GM10248 (cell line): ENCODE results near the gene DRD3.

Source experiments
- CTCF ChIA-PET: fragments of 300-600 bp; sonication (Branson Sonifier 250); formaldehyde crosslinking; extraction: SDS; loops from one replicate; lab custom pipeline; 2021; ENCODE audit warnings: antibody characterized with exemption; lab: Yijun Ruan, JAX
- POLR2A ChIA-PET: fragments of 350-650 bp; sonication (Branson Sonifier 250); formaldehyde crosslinking; extraction: SDS; loops from one replicate; lab custom pipeline; 2020; ENCODE audit warnings: antibody characterized with exemption; lab: Yijun Ruan, JAX
- DNase-seq: peaks from one replicate; pipeline ENCODE4 v3.0.0; 2012; ENCODE audit errors: extremely low spot score
- CTCF ChIP-seq: IDR thresholded peaks from 2 replicates; pipeline ENCODE4 v1.5.1; 2012; ENCODE audit warnings: mild to moderate bottlenecking, low read depth; ENCODE audit errors: extremely low read depth, missing control alignments, control extremely low read depth

Gene DRD3

DNA sequence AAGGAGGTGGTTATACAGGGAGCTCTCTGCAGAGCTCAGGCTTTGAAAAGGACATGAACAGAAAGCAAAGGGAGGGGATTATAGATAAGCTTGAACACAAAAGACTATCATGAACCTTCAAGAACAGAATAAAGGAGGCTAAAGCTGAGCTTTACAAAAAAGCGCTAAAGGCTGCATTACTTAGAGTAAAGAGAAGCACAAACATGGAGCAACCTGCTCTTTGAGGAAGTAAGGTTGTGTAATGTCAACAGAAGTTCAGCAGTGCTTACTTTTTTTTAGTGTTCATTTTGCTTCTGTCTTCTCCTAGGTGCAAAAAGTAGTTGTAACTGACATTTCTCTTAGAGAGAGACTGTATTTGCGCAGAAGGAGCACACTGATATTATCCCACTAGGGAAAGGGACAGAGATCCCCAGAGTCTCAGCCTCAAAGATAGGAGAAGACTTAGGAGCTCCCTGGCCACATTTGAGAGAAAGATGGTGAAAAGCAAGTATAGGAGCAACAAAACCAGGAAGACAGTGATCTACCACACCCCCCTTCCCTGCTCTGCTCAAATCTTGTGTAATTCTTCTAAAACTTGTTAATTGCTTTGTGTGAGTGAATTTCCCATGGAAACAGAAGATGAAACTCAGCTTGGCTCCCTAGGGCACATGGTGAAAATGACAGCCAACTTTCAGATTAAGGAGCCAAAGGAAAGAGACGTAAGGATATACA lies 67.6 kb downstream of the DRD3 start:
- POLR2A ChIA-PET: no interaction called here
- CTCF ChIA-PET: interaction anchor here (0.9 to 1.1 kb wide), 2 partner anchors 307 to 784 kb away, joined by 3 read pairs; no protein-coding TSS in a partner anchor
- no peak for DNase-seq
- TF ChIP-seq CTCF: no peak

DNA sequence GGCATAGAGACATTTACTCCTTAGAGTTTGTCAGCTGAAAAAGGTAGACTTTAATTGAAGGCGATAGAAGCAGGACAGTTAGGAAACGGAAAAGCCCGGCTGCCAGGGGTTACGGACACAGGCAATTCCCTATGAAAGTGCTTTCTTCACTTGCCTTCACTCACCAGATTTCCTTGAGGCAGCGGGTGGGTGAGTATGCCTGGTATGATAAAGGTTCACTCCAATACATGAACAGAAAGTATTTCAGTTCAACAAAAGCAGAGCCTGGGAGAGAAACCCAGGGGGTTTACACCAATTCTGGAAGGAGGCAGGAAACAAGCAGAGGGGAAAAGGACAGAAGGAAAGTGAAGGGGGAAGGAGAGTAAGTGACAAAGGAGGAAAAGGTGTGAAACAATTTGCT lies 68.4 kb downstream of the DRD3 start:
- TF ChIP-seq CTCF: no peak
- DNase-seq: no peak
- ChIA-PET POLR2A (no interaction called here), CTCF (interaction anchor here (0.9 kb wide), 1 partner anchor 783 kb away, joined by 3 read pairs; no protein-coding TSS in a partner anchor)

DNA sequence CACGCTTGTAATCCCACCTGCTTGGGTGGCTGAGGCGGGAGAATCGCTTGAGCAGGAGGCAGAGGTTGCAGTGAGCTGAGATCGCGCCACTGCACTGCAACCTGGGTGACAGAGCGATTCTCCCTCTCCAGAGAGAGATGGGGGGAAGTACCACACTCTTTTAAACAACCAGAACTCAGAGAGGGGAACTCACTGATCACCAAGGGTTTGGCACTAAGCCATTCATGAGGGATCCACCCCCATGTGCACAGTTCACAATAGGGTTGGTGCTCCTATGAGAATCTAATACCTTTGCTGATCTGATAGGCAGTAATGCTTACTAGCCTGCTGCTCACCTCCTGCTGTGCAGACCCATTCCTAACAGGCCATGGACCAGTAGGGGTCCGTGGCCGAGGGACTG lies 70.7 kb downstream of the DRD3 start:
- ChIA-PET CTCF (no interaction called here), POLR2A (no interaction called here)
- DNase-seq: no peak
- TF ChIP-seq CTCF: no peak

DNA sequence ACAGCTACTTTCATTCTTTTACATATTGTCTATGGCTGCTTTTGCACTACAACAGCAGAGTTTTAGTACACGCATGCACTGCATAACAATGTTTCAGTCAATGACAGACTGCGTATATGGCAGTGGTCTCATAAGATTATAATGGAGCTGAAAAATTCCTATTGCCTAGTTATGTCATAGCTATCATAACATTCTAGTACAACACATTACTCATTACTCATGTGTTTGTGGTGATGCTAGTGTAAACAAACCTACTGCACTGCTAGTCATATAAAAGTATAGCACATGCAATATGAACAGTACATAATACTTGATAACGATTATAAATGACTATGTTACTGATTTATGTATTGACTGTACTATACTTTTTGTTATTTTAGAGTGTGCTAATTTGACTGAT lies 74.4 kb downstream of the DRD3 start:
- DNase-seq: no peak
- TF ChIP-seq CTCF: no peak
- CTCF ChIA-PET: interaction anchor here (0.9 kb wide), 1 partner anchor 11 kb away, joined by 3 read pairs; no protein-coding TSS in a partner anchor
- POLR2A ChIA-PET: no interaction called here

DNA sequence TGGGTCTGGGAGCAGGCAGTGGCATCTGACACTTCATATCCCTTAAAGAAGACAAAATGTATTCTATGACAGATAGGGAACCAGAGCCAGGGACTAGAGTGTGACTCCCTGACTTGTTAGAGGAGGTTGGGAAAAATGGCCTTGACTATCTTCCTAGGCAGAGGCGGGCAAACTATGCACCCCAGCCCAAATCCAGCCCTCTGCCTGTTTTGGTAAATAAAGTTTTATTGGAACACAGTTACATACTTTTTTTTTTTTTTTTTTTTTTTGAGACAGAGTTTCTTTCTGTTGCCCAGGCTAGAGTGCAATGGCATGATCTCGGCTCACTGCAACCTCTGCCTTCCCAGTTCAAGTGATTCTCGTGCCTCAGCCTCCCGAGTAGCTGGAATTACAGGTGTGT lies 75.0 kb downstream of the DRD3 start:
- CTCF ChIA-PET: interaction anchor here (0.9 kb wide), 1 partner anchor 11 kb away, joined by 3 read pairs; no protein-coding TSS in a partner anchor
- no peak for DNase-seq
- no peak for TF ChIP-seq CTCF
- POLR2A ChIA-PET: no interaction called here

GRCh38 chr3:114103181-114103580 lies 75.7 kb downstream of the DRD3 start:
- ChIA-PET CTCF (interaction anchor here (1.3 kb wide), 1 partner anchor 17 kb away, joined by 4 read pairs; no protein-coding TSS in a partner anchor), POLR2A (no interaction called here)
- TF ChIP-seq CTCF: no peak
- no peak for DNase-seq
